ENCODE results near the gene TJP3. TPM values are rescaled to one million over a fixed set of nuclear protein-coding genes. Genes with fewer than 3 reads are reported as not detected.

The TJP3 gene
- total RNA-seq, 1 donor, result not detected

- TF ChIP-seq, protein P1, sequence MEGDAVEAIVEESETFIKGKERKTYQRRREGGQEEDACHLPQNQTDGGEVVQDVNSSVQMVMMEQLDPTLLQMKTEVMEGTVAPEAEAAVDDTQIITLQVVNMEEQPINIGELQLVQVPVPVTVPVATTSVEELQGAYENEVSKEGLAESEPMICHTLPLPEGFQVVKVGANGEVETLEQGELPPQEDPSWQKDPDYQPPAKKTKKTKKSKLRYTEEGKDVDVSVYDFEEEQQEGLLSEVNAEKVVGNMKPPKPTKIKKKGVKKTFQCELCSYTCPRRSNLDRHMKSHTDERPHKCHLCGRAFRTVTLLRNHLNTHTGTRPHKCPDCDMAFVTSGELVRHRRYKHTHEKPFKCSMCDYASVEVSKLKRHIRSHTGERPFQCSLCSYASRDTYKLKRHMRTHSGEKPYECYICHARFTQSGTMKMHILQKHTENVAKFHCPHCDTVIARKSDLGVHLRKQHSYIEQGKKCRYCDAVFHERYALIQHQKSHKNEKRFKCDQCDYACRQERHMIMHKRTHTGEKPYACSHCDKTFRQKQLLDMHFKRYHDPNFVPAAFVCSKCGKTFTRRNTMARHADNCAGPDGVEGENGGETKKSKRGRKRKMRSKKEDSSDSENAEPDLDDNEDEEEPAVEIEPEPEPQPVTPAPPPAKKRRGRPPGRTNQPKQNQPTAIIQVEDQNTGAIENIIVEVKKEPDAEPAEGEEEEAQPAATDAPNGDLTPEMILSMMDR (IDR thresholded peaks at IDR 0.05; ENCODE audit: insufficient read depth, low read length), result no peak
- H3K4me3 ChIP-seq (ENCODE audit: low read depth, low read length), result no peak overlapping the region
- no peak for DNase-seq (ENCODE audit: low read depth)
Observed at GRCh38 chr19:3687393-3687773, 20.8 kb upstream of the TJP3 start.

DNA sequence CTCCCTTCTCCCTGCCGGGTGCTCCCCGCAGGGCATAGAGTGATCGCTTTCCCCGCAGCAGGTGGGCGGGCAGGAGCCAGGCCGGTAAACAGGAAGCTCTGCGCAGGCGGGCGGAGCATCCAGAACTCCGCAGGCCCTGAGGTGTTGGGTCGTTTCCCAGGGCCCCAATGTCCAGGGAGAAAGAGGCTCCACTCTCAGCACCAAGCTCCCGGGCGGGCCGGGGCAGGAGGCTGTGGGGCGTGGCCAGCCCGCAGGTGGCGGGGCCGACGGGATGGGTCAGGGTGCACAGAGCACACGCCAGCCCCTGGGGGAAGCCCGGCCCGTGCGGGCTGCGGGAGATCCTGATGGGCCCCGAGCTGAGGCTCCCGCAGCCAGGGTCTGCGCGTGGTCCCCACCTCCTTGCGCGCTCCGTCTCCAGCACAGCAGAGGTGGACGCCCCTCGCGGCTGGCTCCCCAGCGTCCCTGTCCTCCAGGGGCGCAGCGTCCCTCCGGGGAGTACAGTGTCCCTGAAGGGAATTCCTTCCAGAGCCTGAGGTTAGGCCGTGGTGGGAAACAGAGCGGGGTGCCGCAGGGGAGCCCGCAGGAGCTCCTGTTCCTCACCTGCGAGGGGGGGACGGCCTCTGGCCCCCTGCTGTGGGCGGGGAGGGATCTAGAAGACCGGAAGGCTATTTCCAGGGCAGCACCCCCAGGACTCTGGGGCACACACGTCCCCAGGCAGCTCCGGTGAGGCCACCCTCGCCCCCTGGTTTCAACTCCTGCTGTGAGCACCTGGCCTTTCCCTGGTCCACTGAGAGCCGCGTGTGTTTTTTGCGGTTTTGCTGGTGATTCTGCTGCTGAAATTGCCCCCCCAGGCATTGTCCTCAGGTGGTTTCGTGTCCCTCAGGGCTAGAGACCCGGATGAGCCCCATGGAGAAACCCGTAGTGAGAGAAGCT is 20.1 kb upstream of the TJP3 start:
- TF ChIP-seq, protein P1 (IDR thresholded peaks at IDR 0.05; ENCODE audit: insufficient read depth, low read length), result no peak
- no peak overlapping the region for H3K4me3 ChIP-seq (ENCODE audit: low read depth, low read length)
- no peak for DNase-seq (ENCODE audit: low read depth)

DNA sequence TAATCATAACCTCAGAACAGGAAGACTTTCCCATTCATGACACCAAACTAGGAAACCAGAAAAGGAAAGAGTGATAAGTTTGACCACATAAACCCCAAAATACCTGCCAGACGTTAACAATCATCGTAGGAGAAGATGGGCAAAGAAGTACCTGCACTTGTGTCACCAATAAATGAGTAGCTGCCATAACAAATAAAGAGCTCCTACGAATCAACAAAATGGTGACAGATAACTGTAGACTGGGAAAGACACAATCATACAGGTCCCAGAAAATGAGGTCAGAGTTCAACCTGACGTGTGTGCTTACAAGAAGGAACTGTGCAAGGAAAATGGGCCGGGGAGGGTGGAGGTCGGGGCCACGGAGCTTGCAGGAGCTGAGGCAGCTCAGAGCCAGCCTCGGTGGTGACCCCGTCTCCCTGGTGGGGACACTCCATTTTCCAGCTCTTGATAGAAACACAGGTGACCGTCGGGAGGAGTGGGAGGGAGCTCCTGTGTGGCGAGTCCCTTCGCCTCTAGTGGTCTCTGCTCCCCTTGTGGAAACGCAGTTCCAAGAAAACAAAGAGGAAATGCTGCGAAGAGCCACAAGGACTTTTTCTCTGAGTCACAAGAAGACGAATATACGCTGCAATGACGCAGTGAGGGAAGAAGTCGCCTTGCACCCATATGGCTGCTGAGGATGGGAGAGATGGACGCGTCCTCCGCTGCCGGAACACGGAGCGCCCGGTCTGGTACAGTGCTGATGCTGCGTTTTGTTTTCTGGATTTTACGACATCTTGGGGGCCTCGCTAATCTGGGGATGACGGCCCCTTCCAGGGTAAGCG is 17.4 kb upstream of the TJP3 start:
- TF ChIP-seq, protein P1 (IDR thresholded peaks at IDR 0.05; ENCODE audit: insufficient read depth, low read length), result no peak
- DNase-seq (ENCODE audit: low read depth), result no peak
- no peak overlapping the region for H3K4me3 ChIP-seq (ENCODE audit: low read depth, low read length)

- no peak for DNase-seq (ENCODE audit: low read depth)
- no peak overlapping the region for H3K4me3 ChIP-seq (ENCODE audit: low read depth, low read length)
- TF ChIP-seq, protein P1 (IDR thresholded peaks at IDR 0.05; ENCODE audit: insufficient read depth, low read length), result no peak
Observed at GRCh38 chr19:3691372-3691716, 16.8 kb upstream of the TJP3 start.

- no peak overlapping the region for H3K4me3 ChIP-seq (ENCODE audit: low read depth, low read length)
- TF ChIP-seq, protein P1 (IDR thresholded peaks at IDR 0.05; ENCODE audit: insufficient read depth, low read length), result no peak
- no peak for DNase-seq (ENCODE audit: low read depth)
Observed at GRCh38 chr19:3691726-3692125, 16.5 kb upstream of the TJP3 start.

DNA sequence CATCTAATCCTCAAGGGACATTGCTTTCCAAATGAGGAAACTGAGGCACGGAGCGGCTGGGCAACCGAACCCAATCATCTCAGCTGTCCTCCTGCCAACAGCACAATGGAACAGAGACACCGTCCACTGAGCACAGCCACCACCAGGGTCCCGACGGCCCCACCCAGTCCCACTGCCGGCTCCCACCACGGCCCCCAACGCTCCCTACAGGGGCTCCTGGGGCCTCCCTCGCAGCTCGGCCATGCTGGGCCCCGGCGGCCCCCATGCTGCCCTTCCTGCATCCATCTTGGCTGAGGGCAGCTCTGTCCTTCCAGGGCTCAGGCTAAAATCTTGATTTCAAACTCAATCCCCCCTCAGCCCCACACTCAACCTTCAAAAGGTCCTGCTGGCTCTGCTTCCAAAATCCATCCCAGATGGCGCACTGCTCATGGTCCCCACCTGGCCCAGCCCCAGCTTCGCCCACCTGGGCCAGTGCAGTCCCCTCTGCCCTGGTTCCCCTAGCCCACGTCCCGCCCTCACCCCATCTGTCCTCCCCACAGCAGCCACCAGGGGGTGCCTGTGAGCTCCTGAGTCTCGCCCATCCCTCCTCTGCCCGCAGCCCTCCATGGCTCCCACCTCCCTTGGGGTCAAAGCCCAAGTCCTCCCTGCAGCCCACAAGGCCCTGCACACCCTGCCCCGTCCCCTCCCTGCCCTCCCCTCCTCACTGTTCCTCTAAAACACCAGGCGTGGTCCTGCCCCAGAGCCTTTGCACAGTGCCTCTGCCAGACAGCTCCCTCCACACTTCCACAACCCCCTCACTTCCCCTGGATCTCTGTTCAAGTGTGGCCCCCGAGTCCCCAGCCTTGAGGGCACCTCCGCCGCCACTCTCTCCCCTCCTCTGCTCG is 15.8 kb upstream of the TJP3 start:
- TF ChIP-seq, protein P1 (IDR thresholded peaks at IDR 0.05; ENCODE audit: insufficient read depth, low read length), result peak; percentile 65
- no peak overlapping the region for H3K4me3 ChIP-seq (ENCODE audit: low read depth, low read length)
- no peak for DNase-seq (ENCODE audit: low read depth)
